ENCODE results near the gene LORICRIN.

Gene LORICRIN

DNA sequence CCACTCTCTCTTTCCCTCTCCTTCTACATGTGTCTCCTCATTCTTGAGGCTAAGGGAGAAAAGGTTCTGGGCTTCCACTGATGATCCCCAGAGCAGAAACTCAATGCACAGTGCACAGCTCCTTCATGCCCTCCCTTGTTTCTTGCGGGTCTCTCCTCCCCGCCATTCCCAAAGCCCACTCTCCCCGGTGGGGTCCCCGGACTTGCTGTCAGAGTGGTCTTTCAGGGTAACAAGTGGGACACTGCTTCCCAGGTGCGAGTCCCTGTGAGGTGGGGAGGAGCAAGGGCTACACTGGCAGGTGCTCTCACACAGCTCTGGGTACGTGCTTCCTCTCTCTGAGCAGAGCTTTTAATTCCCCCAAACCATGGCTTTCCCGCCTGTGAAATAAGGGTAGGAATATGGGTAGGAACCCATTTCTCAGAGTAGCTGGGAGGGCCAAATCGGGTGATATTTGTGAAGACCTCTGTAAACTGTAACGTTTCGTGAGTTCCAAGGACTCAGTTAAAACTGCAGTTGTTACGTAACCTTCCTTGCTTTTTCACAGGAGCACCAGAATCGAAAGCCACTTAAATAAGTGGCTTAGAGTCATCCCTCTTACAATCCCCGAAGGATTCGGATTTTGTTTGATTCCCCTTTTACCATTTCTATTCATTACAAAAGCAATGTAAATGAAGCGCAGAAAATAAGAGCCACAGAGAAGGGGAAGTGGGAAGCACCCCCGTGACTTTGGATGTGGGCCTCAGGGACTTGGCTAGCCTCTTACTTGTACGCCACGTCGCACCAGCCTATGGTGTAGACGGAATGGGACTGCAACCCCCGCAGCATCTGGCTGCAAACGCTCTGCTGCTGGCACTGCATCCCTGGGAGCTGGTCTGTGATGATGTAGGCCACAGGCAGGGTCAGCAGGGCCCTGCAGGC lies 47.1 kb downstream of the LORICRIN start:
- DNase-seq (ENCODE audit: low read depth), result no peak

DNA sequence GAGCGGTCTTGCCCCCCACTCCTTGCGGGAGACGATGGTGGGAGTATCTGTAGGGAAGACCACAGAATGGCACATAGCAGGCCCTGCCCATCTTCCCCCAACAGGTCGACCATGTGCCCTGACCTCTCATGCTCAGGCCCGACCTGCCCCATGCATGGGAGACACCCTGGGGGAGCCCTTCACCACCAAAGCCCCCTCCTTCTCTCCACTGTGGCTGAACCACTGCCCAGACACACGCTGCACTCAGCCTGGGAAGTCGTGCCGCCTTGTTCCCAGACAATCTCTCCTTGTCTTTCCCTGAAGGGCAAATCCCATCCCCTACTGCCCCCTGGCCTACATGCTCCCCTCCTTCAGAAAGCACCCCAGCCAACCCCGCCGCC lies 47.7 kb downstream of the LORICRIN start:
- DNase-seq (ENCODE audit: low read depth), result no peak

DNA sequence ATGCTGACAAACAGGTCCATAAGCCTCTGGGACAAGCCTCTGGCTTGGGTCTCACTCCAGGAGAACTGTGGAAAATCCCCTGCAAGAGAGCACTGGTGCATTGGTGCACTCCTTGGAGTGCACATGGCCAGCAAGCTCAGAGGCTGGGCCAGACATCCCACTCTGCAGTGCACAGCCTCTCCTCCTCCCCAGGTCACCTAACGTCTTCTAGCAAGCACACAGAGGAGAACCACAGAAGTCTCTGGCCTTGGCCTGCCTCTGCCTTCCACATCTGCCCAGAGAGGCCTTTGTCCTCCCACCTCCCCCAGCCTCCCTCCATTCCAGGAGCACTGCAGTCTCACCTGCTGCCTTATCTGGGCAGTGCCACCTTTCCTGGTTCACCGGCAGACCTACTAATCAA lies 49.1 kb downstream of the LORICRIN start:
- DNase-seq (ENCODE audit: low read depth), result no peak

DNA sequence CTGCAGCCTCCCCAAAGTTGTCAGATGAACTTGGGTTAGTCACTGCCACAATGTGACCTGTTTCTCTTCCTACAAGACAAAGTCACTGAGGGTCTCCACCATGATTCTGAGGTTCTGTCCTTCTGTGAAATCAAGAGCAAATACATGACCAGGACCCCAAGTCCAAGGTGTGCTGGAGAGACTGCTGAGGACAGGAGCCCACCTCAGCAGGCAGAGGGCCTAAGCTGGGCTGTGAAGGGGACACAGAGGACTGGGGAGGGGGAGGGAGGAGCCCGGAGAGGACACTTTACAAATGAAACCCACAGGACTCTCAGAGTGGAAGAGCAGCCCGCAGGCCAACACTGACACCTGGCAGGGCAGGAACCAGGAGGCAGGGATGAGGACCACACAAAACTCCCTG lies 50.0 kb downstream of the LORICRIN start:
- no peak for DNase-seq (ENCODE audit: low read depth)

DNA sequence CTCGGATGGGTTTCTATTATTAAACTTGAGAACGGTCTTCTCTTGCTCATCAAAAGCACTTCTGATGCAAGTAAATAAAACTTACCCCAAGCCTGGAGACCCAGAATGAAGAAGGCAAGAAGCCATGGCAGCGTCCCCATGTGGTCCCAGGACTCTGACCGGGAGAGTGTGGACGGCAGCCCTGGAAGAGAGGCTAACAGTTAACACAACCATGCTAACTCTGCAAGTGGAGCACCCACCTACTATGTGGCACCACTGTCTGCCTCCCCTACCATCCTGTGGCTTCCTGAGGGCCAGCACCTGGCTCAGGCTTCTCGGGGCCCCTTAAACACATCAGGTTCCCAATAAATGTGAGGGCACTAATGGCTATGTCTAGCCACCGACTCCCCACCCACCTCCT lies 51.0 kb downstream of the LORICRIN start:
- no peak for DNase-seq (ENCODE audit: low read depth)
